Loucy (cell line): ENCODE results near the gene ACTG1.
A peak's percentile ranks its signal among the peaks of the same experiment; 100 is the strongest.

Experiments
- H2AFZ ChIP-seq: fragments of 200-600 bp; sonication (generic); 2 replicates; pipeline ENCODE4 v1.6.0; 2016; ENCODE audit warnings: antibody characterized with exemption, mild to moderate bottlenecking, low read length, moderate library complexity
- H3F3A ChIP-seq: fragments of 200-600 bp; 2 replicates; pipeline ENCODE4 v1.6.0; 2016; ENCODE audit warnings: antibody characterized with exemption, low read depth, mild to moderate bottlenecking
- H3K27me3 ChIP-seq: fragments of 200-600 bp; sonication (generic); 2 replicates; pipeline ENCODE4 v1.6.1; 2014; ENCODE audit warnings: low read length, mild to moderate bottlenecking; ENCODE audit not compliant: insufficient read depth, poor library complexity, severe bottlenecking
- H3K36me3 ChIP-seq: fragments of 200-600 bp; sonication (generic); 2 replicates; pipeline ENCODE4 v1.6.1; 2016; ENCODE audit warnings: low read length; ENCODE audit not compliant: insufficient read depth
- H3K4me1 ChIP-seq: fragments of 200-600 bp; sonication (generic); 2 replicates; pipeline ENCODE4 v1.5.1; 2014; ENCODE audit warnings: low read length, mild to moderate bottlenecking; ENCODE audit not compliant: insufficient read depth, poor library complexity, severe bottlenecking
- H3K4me2 ChIP-seq: fragments of 200-600 bp; sonication (generic); 2 replicates; pipeline ENCODE4 v1.6.0; 2014; ENCODE audit warnings: antibody characterized with exemption, low read length, low read depth, mild to moderate bottlenecking; ENCODE audit not compliant: poor library complexity, severe bottlenecking
- H3K4me3 ChIP-seq: fragments of 200-600 bp; sonication (generic); 2 replicates; pipeline ENCODE4 v1.5.1; 2014; ENCODE audit warnings: low read length, mild to moderate bottlenecking, mixed read lengths; ENCODE audit not compliant: poor library complexity, severe bottlenecking
- H3K79me2 ChIP-seq: fragments of 200-600 bp; sonication (generic); 2 replicates; pipeline ENCODE4 v1.6.1; 2014; ENCODE audit warnings: low read length; ENCODE audit not compliant: insufficient read depth
- H3K9ac ChIP-seq: fragments of 200-600 bp; sonication (generic); 2 replicates; pipeline ENCODE4 v1.6.0; 2014; ENCODE audit warnings: mild to moderate bottlenecking, low read depth, low read length, moderate library complexity; ENCODE audit not compliant: poor library complexity, severe bottlenecking
- H3K9me2 ChIP-seq: fragments of 200-600 bp; sonication (generic); replicated peaks from 2 replicates; pipeline ENCODE4 v1.6.1; 2016; ENCODE audit warnings: low read depth, low read length, mixed read lengths
- H3K9me3 ChIP-seq: fragments of 200-600 bp; sonication (generic); 2 replicates; pipeline ENCODE4 v1.6.1; 2014; ENCODE audit warnings: mild to moderate bottlenecking, antibody characterized with exemption, low read length, low read depth; ENCODE audit not compliant: insufficient read depth
- H4K20me1 ChIP-seq: fragments of 200-600 bp; sonication (generic); 2 replicates; pipeline ENCODE4 v1.6.0; 2014; ENCODE audit warnings: antibody characterized with exemption, low read length, mild to moderate bottlenecking; ENCODE audit not compliant: insufficient read depth, poor library complexity, severe bottlenecking
- CTCF ChIP-seq: fragments of 200-600 bp; sonication (generic); conservative IDR thresholded peaks from 2 replicates; pipeline ENCODE4 v1.5.1; 2014; ENCODE audit warnings: mild to moderate bottlenecking, antibody characterized with exemption, low read length
- EZH2phosphoT487 ChIP-seq: fragments of 200-600 bp; IDR thresholded peaks from 2 replicates; pipeline ENCODE4 v1.6.1; 2018; ENCODE audit warnings: antibody characterized with exemption, mild to moderate bottlenecking, moderate library complexity, borderline replicate concordance

ACTG1 gene

GRCh38 chr17:81512562-81513371, at the start of gene ACTG1:
TSS of gene ACTG1 (minus strand) at chr17:81512799. CDS start at chr17:81512354, 445 bp downstream.
- TF ChIP-seq EZH2phosphoT487 (no peak), CTCF (no peak)

DNA sequence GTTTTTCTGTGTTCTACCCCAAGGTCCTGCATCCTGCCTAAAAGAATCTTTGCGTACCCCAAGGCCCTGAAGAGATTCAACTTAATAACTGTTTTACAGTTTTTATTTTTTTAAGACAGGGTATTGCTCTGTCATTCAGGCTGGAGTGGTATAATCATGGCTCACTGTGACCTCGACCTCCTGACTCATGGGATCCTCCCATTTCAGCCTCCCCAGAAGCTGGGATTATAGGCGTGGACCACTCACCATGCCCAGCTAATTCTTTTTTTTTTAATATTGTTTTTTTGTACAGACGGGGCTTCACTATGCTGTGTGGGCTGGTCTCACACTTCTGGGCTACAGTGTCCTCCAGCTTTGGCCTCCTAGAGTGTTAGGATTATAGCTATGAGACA, 48.9 kb upstream of the ACTG1 start:
- H3K27me3 ChIP-seq: no peaks in the 10 kb centered on the region
- TF ChIP-seq CTCF: no peak
- TF ChIP-seq EZH2phosphoT487: no peak
- peaks cover 10% of the 10 kb centered on the region for H3K4me1 ChIP-seq
- H3F3A ChIP-seq: peaks cover 5% of the 10 kb centered on the region; the same call in 1 of the 2 replicates
- H3K4me2 ChIP-seq: no peak overlapping the region
- no peak overlapping the region for H3K4me3 ChIP-seq
- no peaks in the 10 kb centered on the region for H3K9me2 ChIP-seq
- H3K36me3 ChIP-seq: peaks cover 86% of the 10 kb centered on the region; the same call in 1 of the 2 replicates
- H2AFZ ChIP-seq: no peak overlapping the region
- H3K79me2 ChIP-seq: no peaks in the 10 kb centered on the region
- no peaks in the 10 kb centered on the region for H4K20me1 ChIP-seq
- H3K9me3 ChIP-seq: no peaks in the 10 kb centered on the region
- H3K9ac ChIP-seq: no peak overlapping the region

More at GRCh38 chr17:81512562-81513371, at the start of gene ACTG1:
- H3K36me3 ChIP-seq: peaks cover 39% of the 10 kb centered on the region
- peak within 1 kb of the TSS; percentile 84 for H3K4me2 ChIP-seq
- H3K4me3 ChIP-seq: peak within 1 kb of the TSS; percentile 97
- H3K4me1 ChIP-seq: peaks cover 44% of the 10 kb centered on the region
- peaks cover 30% of the 10 kb centered on the region for H3K27me3 ChIP-seq
- H2AFZ ChIP-seq: no peak within 1 kb of the TSS
- H3K9ac ChIP-seq: peak within 1 kb of the TSS; percentile 100
- H3K9me2 ChIP-seq: no peaks in the 10 kb centered on the region
- H3K9me3 ChIP-seq: no peaks in the 10 kb centered on the region
- peaks cover 93% of the 10 kb centered on the region for H3K79me2 ChIP-seq
- H4K20me1 ChIP-seq: peaks cover 69% of the 10 kb centered on the region
- H3F3A ChIP-seq: peaks cover 14% of the 10 kb centered on the region

- peaks cover 68% of the 10 kb centered on the region; the same call in 1 of the 2 replicates for H3K36me3 ChIP-seq
- H4K20me1 ChIP-seq: no peaks in the 10 kb centered on the region
- H3K9me2 ChIP-seq: no peaks in the 10 kb centered on the region
- peaks cover 3% of the 10 kb centered on the region for H3K4me1 ChIP-seq
- no peak overlapping the region for H3K9ac ChIP-seq
- H3K9me3 ChIP-seq: no peaks in the 10 kb centered on the region
- no peak overlapping the region for H3K4me3 ChIP-seq
- no peak for TF ChIP-seq CTCF
- H3F3A ChIP-seq: no peaks in the 10 kb centered on the region
- H3K4me2 ChIP-seq: no peak overlapping the region
- H2AFZ ChIP-seq: no peak overlapping the region
- H3K79me2 ChIP-seq: no peaks in the 10 kb centered on the region
- H3K27me3 ChIP-seq: no peaks in the 10 kb centered on the region
These were observed 46.6 kb upstream of the ACTG1 start for GRCh38 chr17:81558941-81559806.
